ENCODE results near the gene MALRD1. TPM values are rescaled to one million over a fixed set of nuclear protein-coding genes. Genes with fewer than 3 reads are reported as not detected.

MALRD1 gene
- total RNA-seq, 4 donors from 2014 or later, result 0.75 to 2.4 (median 0.82) TPM; not detected in 1

DNA sequence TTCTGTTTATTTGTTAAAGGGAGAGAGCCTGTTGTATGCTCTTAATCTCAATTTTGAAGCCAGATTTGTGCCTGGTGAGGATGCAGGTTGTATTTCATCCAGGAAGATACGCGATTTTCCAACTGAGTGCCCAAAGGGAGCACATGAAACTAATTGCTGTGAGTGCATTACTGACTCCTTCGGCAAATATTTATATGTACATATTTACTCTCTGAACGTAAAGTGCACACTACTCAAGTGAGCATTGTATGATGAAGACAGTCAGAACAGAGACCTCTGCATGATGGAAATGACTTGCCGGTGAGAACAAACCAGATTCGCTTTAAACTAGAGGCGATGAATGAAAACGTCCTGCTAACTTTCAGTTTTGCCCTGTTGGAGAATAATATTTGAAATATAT lies 130.1 kb downstream of the MALRD1 start:
- TF ChIP-seq, protein P1, sequence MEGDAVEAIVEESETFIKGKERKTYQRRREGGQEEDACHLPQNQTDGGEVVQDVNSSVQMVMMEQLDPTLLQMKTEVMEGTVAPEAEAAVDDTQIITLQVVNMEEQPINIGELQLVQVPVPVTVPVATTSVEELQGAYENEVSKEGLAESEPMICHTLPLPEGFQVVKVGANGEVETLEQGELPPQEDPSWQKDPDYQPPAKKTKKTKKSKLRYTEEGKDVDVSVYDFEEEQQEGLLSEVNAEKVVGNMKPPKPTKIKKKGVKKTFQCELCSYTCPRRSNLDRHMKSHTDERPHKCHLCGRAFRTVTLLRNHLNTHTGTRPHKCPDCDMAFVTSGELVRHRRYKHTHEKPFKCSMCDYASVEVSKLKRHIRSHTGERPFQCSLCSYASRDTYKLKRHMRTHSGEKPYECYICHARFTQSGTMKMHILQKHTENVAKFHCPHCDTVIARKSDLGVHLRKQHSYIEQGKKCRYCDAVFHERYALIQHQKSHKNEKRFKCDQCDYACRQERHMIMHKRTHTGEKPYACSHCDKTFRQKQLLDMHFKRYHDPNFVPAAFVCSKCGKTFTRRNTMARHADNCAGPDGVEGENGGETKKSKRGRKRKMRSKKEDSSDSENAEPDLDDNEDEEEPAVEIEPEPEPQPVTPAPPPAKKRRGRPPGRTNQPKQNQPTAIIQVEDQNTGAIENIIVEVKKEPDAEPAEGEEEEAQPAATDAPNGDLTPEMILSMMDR (IDR thresholded peaks at IDR 0.05), result no peak
- TF ChIP-seq EP300 (IDR thresholded peaks at IDR 0.05; ENCODE audit: low read depth), result no peak
- TF ChIP-seq POLR2A (IDR thresholded peaks at IDR 0.05), result no peak
- TF ChIP-seq POLR2AphosphoS5 (IDR thresholded peaks at IDR 0.05), result no peak
- H3K36me3 ChIP-seq, result no peaks in the 10 kb centered on the region
- H3K4me3 ChIP-seq, result no peak overlapping the region
- intact Hi-C loops (cut with DNase I; ENCODE audit: low total_unique reads) (no loop called here), in situ Hi-C loops (cut with MboI; ENCODE audit: low pct_ligation_motif_present in 1 of 4, low pct_unique_long_range_greater_than_20kb in 1 of 4, low sequenced_read_pairs in 3 of 4) (no loop called here)
- H3K4me1 ChIP-seq, result no peaks in the 10 kb centered on the region
- H3K27me3 ChIP-seq, result no peaks in the 10 kb centered on the region
- DNase-seq, result no peak
- 75 to 85% methylated on average over 6 to 8 of the region's 8 CpGs for WGBS, 2 donors (ENCODE audit: low coverage in 1 of 2)
- no peaks in the 10 kb centered on the region for H3K9me3 ChIP-seq
- H3K27ac ChIP-seq, result no peak overlapping the region

DNA sequence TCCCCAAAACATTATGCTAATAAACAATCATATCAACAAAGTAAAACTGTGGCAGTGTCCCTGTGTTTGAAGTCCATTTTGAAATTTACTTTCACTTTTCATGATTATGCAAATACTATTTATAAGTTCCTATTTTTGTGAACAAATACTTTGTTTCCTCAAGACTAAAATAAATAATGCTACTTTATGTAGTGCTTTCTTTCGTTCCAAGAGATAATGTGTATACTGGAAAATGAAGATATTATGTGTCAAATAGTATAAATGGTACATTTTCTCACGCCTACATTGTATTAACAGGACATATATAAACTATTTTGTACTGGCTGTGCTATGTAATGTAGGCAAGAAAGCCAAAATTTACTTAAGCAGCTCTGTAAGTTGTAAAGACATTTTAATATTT lies 136.3 kb downstream of the MALRD1 start:
- in situ Hi-C loops (cut with MboI; ENCODE audit: low pct_ligation_motif_present in 1 of 4, low pct_unique_long_range_greater_than_20kb in 1 of 4, low sequenced_read_pairs in 3 of 4) (no loop called here), intact Hi-C loops (cut with DNase I; ENCODE audit: low total_unique reads) (no loop called here)
- Histone ChIP-seq H3K36me3 (no peaks in the 10 kb centered on the region), H3K27ac (no peak overlapping the region), H3K9me3 (no peaks in the 10 kb centered on the region), H3K4me1 (no peaks in the 10 kb centered on the region), H3K27me3 (no peaks in the 10 kb centered on the region), H3K4me3 (no peak overlapping the region)
- DNase-seq, result no peak
- WGBS, 2 donors (ENCODE audit: low coverage in 1 of 2), result 41 to 58% methylated on average over 2 of the region's 2 CpGs
- no peak for TF ChIP-seq POLR2A (IDR thresholded peaks at IDR 0.05)
- no peak for TF ChIP-seq POLR2AphosphoS5 (IDR thresholded peaks at IDR 0.05)
- no peak for TF ChIP-seq EP300 (IDR thresholded peaks at IDR 0.05; ENCODE audit: low read depth)
- TF ChIP-seq, protein P1 (IDR thresholded peaks at IDR 0.05), result no peak

DNA sequence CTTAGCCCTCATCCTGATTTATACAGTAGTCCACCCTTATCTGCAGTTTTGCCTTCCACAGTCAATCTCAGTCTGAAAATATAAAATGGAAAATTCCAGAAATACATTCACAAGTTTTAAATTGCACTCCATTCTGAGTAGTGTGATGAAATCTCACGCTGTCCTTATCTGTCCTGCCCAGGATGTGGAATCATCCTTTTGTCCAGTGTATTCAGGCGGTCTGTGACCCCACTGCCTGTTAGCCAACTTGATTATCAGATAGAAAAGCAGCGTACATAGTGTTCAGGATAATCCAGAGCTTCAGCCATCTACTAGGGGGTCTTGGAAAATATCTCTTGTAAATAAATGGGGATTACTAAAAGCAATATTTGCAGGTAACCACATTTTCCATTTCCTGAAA lies 146.3 kb downstream of the MALRD1 start:
- Histone ChIP-seq H3K4me1 (no peaks in the 10 kb centered on the region), H3K27ac (no peak overlapping the region), H3K27me3 (no peaks in the 10 kb centered on the region), H3K36me3 (no peaks in the 10 kb centered on the region), H3K9me3 (peaks cover 0 to 3% of the 10 kb centered on the region in 2 donors), H3K4me3 (no peak overlapping the region)
- TF ChIP-seq POLR2AphosphoS5 (IDR thresholded peaks at IDR 0.05) (no peak), EP300 (IDR thresholded peaks at IDR 0.05; ENCODE audit: low read depth) (no peak), POLR2A (IDR thresholded peaks at IDR 0.05) (no peak)
- TF ChIP-seq, protein P1 (IDR thresholded peaks at IDR 0.05), result no peak
- whole genome bisulfite sequencing, 2 donors (ENCODE audit: low coverage in 1 of 2), result 83 to 93% methylated on average over 3 of the region's 3 CpGs
- no peak for DNase-seq
- in situ Hi-C loops (cut with MboI; ENCODE audit: low pct_ligation_motif_present in 1 of 4, low pct_unique_long_range_greater_than_20kb in 1 of 4, low sequenced_read_pairs in 3 of 4) (no loop called here), intact Hi-C loops (cut with DNase I; ENCODE audit: low total_unique reads) (no loop called here)

DNA sequence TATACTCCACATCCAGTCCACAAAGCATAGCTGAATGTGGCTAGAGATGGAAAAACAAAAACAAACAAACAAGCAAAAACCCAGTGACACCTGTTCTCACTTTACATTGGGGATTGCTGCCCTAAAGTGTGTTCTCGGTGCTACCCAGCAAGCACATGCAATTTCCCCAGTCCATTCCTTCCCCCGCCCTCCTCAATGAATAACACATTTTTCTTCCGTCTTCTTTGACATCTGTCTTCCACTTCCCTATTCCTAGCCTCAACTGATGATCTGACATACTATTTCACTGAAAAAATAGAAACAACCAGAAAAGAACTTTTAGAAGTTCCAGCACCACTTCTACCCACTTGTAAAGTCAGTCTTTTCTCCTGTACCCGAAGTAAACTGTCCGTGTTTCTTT lies 147.1 kb downstream of the MALRD1 start:
- in situ Hi-C loops (cut with MboI; ENCODE audit: low pct_ligation_motif_present in 1 of 4, low pct_unique_long_range_greater_than_20kb in 1 of 4, low sequenced_read_pairs in 3 of 4), result no loop called here
- Histone ChIP-seq H3K4me1 (no peaks in the 10 kb centered on the region), H3K36me3 (no peaks in the 10 kb centered on the region), H3K27ac (no peak overlapping the region), H3K9me3 (no peaks in the 10 kb centered on the region), H3K4me3 (no peak overlapping the region), H3K27me3 (no peaks in the 10 kb centered on the region)
- WGBS, 2 donors (ENCODE audit: low coverage in 1 of 2), result 83% methylated on average over 5 of the region's 5 CpGs
- no peak for DNase-seq
- intact Hi-C loops (cut with DNase I; ENCODE audit: low total_unique reads), result no loop called here
- TF ChIP-seq EP300 (IDR thresholded peaks at IDR 0.05; ENCODE audit: low read depth), result no peak
- TF ChIP-seq, protein P1 (IDR thresholded peaks at IDR 0.05), result no peak
- TF ChIP-seq POLR2AphosphoS5 (IDR thresholded peaks at IDR 0.05), result no peak
- TF ChIP-seq POLR2A (IDR thresholded peaks at IDR 0.05), result no peak
